ENCODE measurements around the gene PRXL2A.

DNA sequence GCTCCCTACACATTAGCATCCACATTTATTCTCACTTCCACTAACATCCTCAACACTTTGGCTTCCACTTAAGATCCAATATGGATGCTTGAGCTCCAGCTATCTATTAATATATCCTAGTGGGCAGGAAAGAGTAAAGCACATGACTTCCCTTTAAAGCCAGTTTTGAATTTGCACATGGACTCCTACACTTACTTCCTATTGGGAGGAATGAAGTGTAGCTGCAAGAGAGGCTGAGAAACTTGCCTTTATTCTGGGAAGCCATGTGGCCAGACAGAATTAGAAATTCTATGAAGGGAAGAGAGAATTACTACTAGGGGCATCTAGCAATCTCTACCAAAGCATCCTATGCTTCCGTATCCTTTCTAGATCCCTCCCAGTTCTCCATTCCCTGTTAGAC, 42.8 kb downstream of the PRXL2A start:
- TF ChIP-seq, protein P1, sequence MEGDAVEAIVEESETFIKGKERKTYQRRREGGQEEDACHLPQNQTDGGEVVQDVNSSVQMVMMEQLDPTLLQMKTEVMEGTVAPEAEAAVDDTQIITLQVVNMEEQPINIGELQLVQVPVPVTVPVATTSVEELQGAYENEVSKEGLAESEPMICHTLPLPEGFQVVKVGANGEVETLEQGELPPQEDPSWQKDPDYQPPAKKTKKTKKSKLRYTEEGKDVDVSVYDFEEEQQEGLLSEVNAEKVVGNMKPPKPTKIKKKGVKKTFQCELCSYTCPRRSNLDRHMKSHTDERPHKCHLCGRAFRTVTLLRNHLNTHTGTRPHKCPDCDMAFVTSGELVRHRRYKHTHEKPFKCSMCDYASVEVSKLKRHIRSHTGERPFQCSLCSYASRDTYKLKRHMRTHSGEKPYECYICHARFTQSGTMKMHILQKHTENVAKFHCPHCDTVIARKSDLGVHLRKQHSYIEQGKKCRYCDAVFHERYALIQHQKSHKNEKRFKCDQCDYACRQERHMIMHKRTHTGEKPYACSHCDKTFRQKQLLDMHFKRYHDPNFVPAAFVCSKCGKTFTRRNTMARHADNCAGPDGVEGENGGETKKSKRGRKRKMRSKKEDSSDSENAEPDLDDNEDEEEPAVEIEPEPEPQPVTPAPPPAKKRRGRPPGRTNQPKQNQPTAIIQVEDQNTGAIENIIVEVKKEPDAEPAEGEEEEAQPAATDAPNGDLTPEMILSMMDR (IDR thresholded peaks at IDR 0.05; ENCODE audit: low read depth, low read length): no peak
- no peak for TF ChIP-seq POLR2A (IDR thresholded peaks at IDR 0.05; ENCODE audit: extremely low read depth, insufficient read length)
